ENCODE results near the gene GGTA1.
"Not testable (repeated sequence)": the region's sequence is repeated elsewhere in the genome, so short reads cannot be mapped to it uniquely, and the experiment has no call there.

GGTA1 gene

GRCh38 chr9:121478816-121479676 lies 20.6 kb downstream of the GGTA1 start:
- peaks cover 6% of the 10 kb centered on the region for H3K4me1 ChIP-seq (ENCODE audit: control insufficient read depth, insufficient read depth, low read length)
- H3K9ac ChIP-seq (ENCODE audit: low read length) = no peak overlapping the region
- no peak overlapping the region for H3K4me3 ChIP-seq (ENCODE audit: low read length)
- peak; percentile 55 for DNase-seq (ENCODE audit: low read depth)
- peaks cover 40% of the 10 kb centered on the region for H3K27me3 ChIP-seq (replicated peaks; ENCODE audit: control insufficient read depth, insufficient read depth, low read length)
- no peaks in the 10 kb centered on the region for H3K9me3 ChIP-seq (ENCODE audit: control insufficient read depth, low read length)
- no peaks in the 10 kb centered on the region for H3K36me3 ChIP-seq (ENCODE audit: control insufficient read depth, insufficient read depth, low read length, severe bottlenecking)

- no peak overlapping the region for H3K4me3 ChIP-seq (ENCODE audit: low read length)
- no peaks in the 10 kb centered on the region for H3K9me3 ChIP-seq (ENCODE audit: control insufficient read depth, low read length)
- H3K4me1 ChIP-seq (ENCODE audit: control insufficient read depth, insufficient read depth, low read length) = peaks cover 6% of the 10 kb centered on the region
- peaks cover 53% of the 10 kb centered on the region for H3K27me3 ChIP-seq (replicated peaks; ENCODE audit: control insufficient read depth, insufficient read depth, low read length)
- no peak for DNase-seq (ENCODE audit: low read depth)
- no peaks in the 10 kb centered on the region for H3K36me3 ChIP-seq (ENCODE audit: control insufficient read depth, insufficient read depth, low read length, severe bottlenecking)
- H3K9ac ChIP-seq (ENCODE audit: low read length) = no peak overlapping the region
These were observed 23.5 kb downstream of the GGTA1 start for GRCh38 chr9:121476156-121476555.

- H3K27me3 ChIP-seq (replicated peaks; ENCODE audit: control insufficient read depth, insufficient read depth, low read length) = peaks cover 65% of the 10 kb centered on the region
- no peak overlapping the region for H3K4me3 ChIP-seq (ENCODE audit: low read length)
- peaks cover 6% of the 10 kb centered on the region for H3K4me1 ChIP-seq (ENCODE audit: control insufficient read depth, insufficient read depth, low read length)
- H3K9ac ChIP-seq (ENCODE audit: low read length) = no peak overlapping the region
- DNase-seq (ENCODE audit: low read depth) = no peak
- H3K9me3 ChIP-seq (ENCODE audit: control insufficient read depth, low read length) = no peaks in the 10 kb centered on the region
- no peaks in the 10 kb centered on the region for H3K36me3 ChIP-seq (ENCODE audit: control insufficient read depth, insufficient read depth, low read length, severe bottlenecking)
These were observed 25.3 kb downstream of the GGTA1 start for GRCh38 chr9:121474231-121474947.

- H3K27me3 ChIP-seq (replicated peaks; ENCODE audit: control insufficient read depth, insufficient read depth, low read length) = peaks cover 68% of the 10 kb centered on the region
These were observed 26.4 kb downstream of the GGTA1 start for GRCh38 chr9:121473229-121473628.

GRCh38 chr9:121472446-121472845 lies 27.2 kb downstream of the GGTA1 start:
- no peaks in the 10 kb centered on the region for H3K4me1 ChIP-seq (ENCODE audit: control insufficient read depth, insufficient read depth, low read length)
- no peak for DNase-seq (ENCODE audit: low read depth)
- no peak overlapping the region for H3K4me3 ChIP-seq (ENCODE audit: low read length)
- no peak overlapping the region for H3K9ac ChIP-seq (ENCODE audit: low read length)
- H3K27me3 ChIP-seq (replicated peaks; ENCODE audit: control insufficient read depth, insufficient read depth, low read length) = peaks cover 68% of the 10 kb centered on the region
- no peaks in the 10 kb centered on the region for H3K36me3 ChIP-seq (ENCODE audit: control insufficient read depth, insufficient read depth, low read length, severe bottlenecking)
- no peaks in the 10 kb centered on the region for H3K9me3 ChIP-seq (ENCODE audit: control insufficient read depth, low read length)

More at GRCh38 chr9:121473229-121473628, 26.4 kb downstream of the GGTA1 start:
- no peak for DNase-seq (ENCODE audit: low read depth)
- Histone ChIP-seq H3K9me3 (ENCODE audit: control insufficient read depth, low read length) (no peaks in the 10 kb centered on the region), H3K4me1 (ENCODE audit: control insufficient read depth, insufficient read depth, low read length) (no peaks in the 10 kb centered on the region), H3K4me3 (ENCODE audit: low read length) (no peak overlapping the region), H3K9ac (ENCODE audit: low read length) (no peak overlapping the region), H3K36me3 (ENCODE audit: control insufficient read depth, insufficient read depth, low read length, severe bottlenecking) (no peaks in the 10 kb centered on the region)

GRCh38 chr9:121466142-121466541 lies 33.5 kb downstream of the GGTA1 start:
- H3K4me1 ChIP-seq (ENCODE audit: control insufficient read depth, insufficient read depth, low read length) = peaks cover 4% of the 10 kb centered on the region
- peaks cover 27% of the 10 kb centered on the region for H3K27me3 ChIP-seq (replicated peaks; ENCODE audit: control insufficient read depth, insufficient read depth, low read length)
- no peak for DNase-seq (ENCODE audit: low read depth)
- H3K36me3 ChIP-seq (ENCODE audit: control insufficient read depth, insufficient read depth, low read length, severe bottlenecking) = no peaks in the 10 kb centered on the region
- H3K9ac ChIP-seq (ENCODE audit: low read length) = no peak overlapping the region
- H3K9me3 ChIP-seq (ENCODE audit: control insufficient read depth, low read length) = no peaks in the 10 kb centered on the region
- H3K4me3 ChIP-seq (ENCODE audit: low read length) = no peak overlapping the region

- peaks cover 26% of the 10 kb centered on the region for H3K27me3 ChIP-seq (replicated peaks; ENCODE audit: control insufficient read depth, insufficient read depth, low read length)
- DNase-seq (ENCODE audit: low read depth) = no peak
- H3K4me3 ChIP-seq (ENCODE audit: low read length) = no peak overlapping the region
- H3K9ac ChIP-seq (ENCODE audit: low read length) = no peak overlapping the region
- no peaks in the 10 kb centered on the region for H3K36me3 ChIP-seq (ENCODE audit: control insufficient read depth, insufficient read depth, low read length, severe bottlenecking)
- H3K9me3 ChIP-seq (ENCODE audit: control insufficient read depth, low read length) = no peaks in the 10 kb centered on the region
- peaks cover 4% of the 10 kb centered on the region for H3K4me1 ChIP-seq (ENCODE audit: control insufficient read depth, insufficient read depth, low read length)
These were observed 34.7 kb downstream of the GGTA1 start for GRCh38 chr9:121464968-121465367.

- H3K4me1 ChIP-seq (ENCODE audit: control insufficient read depth, insufficient read depth, low read length) = peaks cover 4% of the 10 kb centered on the region
- peaks cover 26% of the 10 kb centered on the region for H3K27me3 ChIP-seq (replicated peaks; ENCODE audit: control insufficient read depth, insufficient read depth, low read length)
- H3K9ac ChIP-seq (ENCODE audit: low read length) = no peak overlapping the region
- no peaks in the 10 kb centered on the region for H3K9me3 ChIP-seq (ENCODE audit: control insufficient read depth, low read length)
- no peak overlapping the region for H3K4me3 ChIP-seq (ENCODE audit: low read length)
- H3K36me3 ChIP-seq (ENCODE audit: control insufficient read depth, insufficient read depth, low read length, severe bottlenecking) = no peaks in the 10 kb centered on the region
- peak; percentile 46 for DNase-seq (ENCODE audit: low read depth)
These were observed 36.4 kb downstream of the GGTA1 start for GRCh38 chr9:121463026-121463807.

GRCh38 chr9:121459513-121459912 lies 40.1 kb downstream of the GGTA1 start:
- peaks cover 4% of the 10 kb centered on the region for H3K4me1 ChIP-seq (ENCODE audit: control insufficient read depth, insufficient read depth, low read length)
- H3K27me3 ChIP-seq (replicated peaks; ENCODE audit: control insufficient read depth, insufficient read depth, low read length) = peaks cover 41% of the 10 kb centered on the region
- no peaks in the 10 kb centered on the region for H3K9me3 ChIP-seq (ENCODE audit: control insufficient read depth, low read length)
- no peak overlapping the region for H3K9ac ChIP-seq (ENCODE audit: low read length)
- DNase-seq (ENCODE audit: low read depth) = no peak
- H3K36me3 ChIP-seq (ENCODE audit: control insufficient read depth, insufficient read depth, low read length, severe bottlenecking) = no peaks in the 10 kb centered on the region
- H3K4me3 ChIP-seq (ENCODE audit: low read length) = no peak overlapping the region

- H3K27me3 ChIP-seq (replicated peaks; ENCODE audit: control insufficient read depth, insufficient read depth, low read length) = peaks cover 50% of the 10 kb centered on the region
- H3K9ac ChIP-seq (ENCODE audit: low read length); H3K4me1 ChIP-seq (ENCODE audit: control insufficient read depth, insufficient read depth, low read length); H3K36me3 ChIP-seq (ENCODE audit: control insufficient read depth, insufficient read depth, low read length, severe bottlenecking); H3K9me3 ChIP-seq (ENCODE audit: control insufficient read depth, low read length); DNase-seq (ENCODE audit: low read depth); H3K4me3 ChIP-seq (ENCODE audit: low read length): not testable (repeated sequence)
These were observed 41.2 kb downstream of the GGTA1 start for GRCh38 chr9:121458449-121458848.

All from adipocyte (in vitro differentiated cells).